Fibroblast of lung (primary cell): ENCODE measurements around the gene IFIT1B. TPM values are rescaled to one million over a fixed set of nuclear protein-coding genes. Genes with fewer than 3 reads are reported as not detected.
"Not testable (repeated sequence)": the region's sequence is repeated elsewhere in the genome, so short reads cannot be mapped to it uniquely, and the experiment has no call there.

Source experiments
- DNase-seq, 2 donors: peaks; one replicate each; pipeline versions ENCODE4 v3.0.0 to v3.0.0-alpha.2; 2010; ENCODE audit warnings: low read depth in 2 of 2
- H2AFZ ChIP-seq: 2 replicates; pipeline ENCODE4 v1.5.1; 2012; ENCODE audit warnings: low read length, control low read depth, inconsistent platforms
- H3K27ac ChIP-seq: 2 replicates; pipeline ENCODE4 v1.5.1; 2011; ENCODE audit warnings: low read length, control low read depth; ENCODE audit not compliant: insufficient read depth
- H3K27me3 ChIP-seq: 2 replicates; pipeline ENCODE4 v1.5.1; 2011; ENCODE audit warnings: mild to moderate bottlenecking, low read length; ENCODE audit not compliant: control insufficient read depth, insufficient read depth
- H3K36me3 ChIP-seq: 2 replicates; pipeline ENCODE4 v1.5.1; 2011; ENCODE audit warnings: low read length; ENCODE audit not compliant: control insufficient read depth, insufficient read depth
- H3K4me1 ChIP-seq: 2 replicates; pipeline ENCODE4 v1.5.1; 2011; ENCODE audit warnings: low read length; ENCODE audit not compliant: control insufficient read depth, insufficient read depth; ENCODE audit errors: extremely low read depth
- H3K4me2 ChIP-seq: 2 replicates; pipeline ENCODE4 v1.5.1; 2011; ENCODE audit warnings: low read length, control low read depth; ENCODE audit not compliant: insufficient read depth; ENCODE audit errors: extremely low read depth
- H3K4me3 ChIP-seq, 4 experiments: fragments of 200-600 bp in 1 of 4; sonication (generic) in 1 of 4; replicated peaks in 1 of 4; 2 replicates each; pipeline ENCODE4 v1.5.1; 2011 to 2016; ENCODE audit warnings: low read length in 4 of 4, low read depth in 3 of 4, mild to moderate bottlenecking in 3 of 4, control low read depth in 2 of 4, inconsistent platforms in 1 of 4, mixed read lengths in 1 of 4; ENCODE audit not compliant: insufficient read depth in 1 of 4; ENCODE audit errors: control extremely low read depth in 1 of 4
- H3K79me2 ChIP-seq: 2 replicates; pipeline ENCODE4 v1.5.1; 2012; ENCODE audit warnings: mild to moderate bottlenecking, low read length, inconsistent platforms; ENCODE audit not compliant: control insufficient read depth, insufficient read depth
- H3K9ac ChIP-seq: 2 replicates; pipeline ENCODE4 v1.5.1; 2011; ENCODE audit warnings: mild to moderate bottlenecking, low read length, control low read depth; ENCODE audit not compliant: insufficient read depth
- H3K9me3 ChIP-seq: 2 replicates; pipeline ENCODE4 v1.5.1; 2012; ENCODE audit warnings: low read depth, low read length; ENCODE audit not compliant: control insufficient read depth, insufficient read depth
- H4K20me1 ChIP-seq: 2 replicates; pipeline ENCODE4 v1.5.1; 2011; ENCODE audit warnings: low read length; ENCODE audit not compliant: control insufficient read depth, insufficient read depth; ENCODE audit errors: extremely low read depth
- CTCF ChIP-seq, 2 donors: IDR thresholded peaks in 1 of 2; conservative IDR thresholded peaks in 1 of 2; 1 replicate in 1 of 2; 2 replicates in 1 of 2; pipeline ENCODE4 v1.5.1; 2011 to 2012; ENCODE audit warnings: low read length in 2 of 2, control low read depth in 1 of 2, inconsistent platforms in 1 of 2, low read depth in 1 of 2, mild to moderate bottlenecking in 1 of 2
- EZH2 ChIP-seq: IDR thresholded peaks from 2 replicates; pipeline ENCODE4 v1.5.1; 2012; ENCODE audit warnings: low read length, control low read depth, mild to moderate bottlenecking; ENCODE audit errors: missing control alignments
- polyA plus RNA-seq, 2 donors: library from polyadenylated mRNA; depleted of rRNA in 1 of 2; stranded (reverse) in 1 of 2; unstranded in 1 of 2; fragments of >200 nt; gene quantifications; 2 replicates each; pipeline ENCODE4 v1.2.1, GENCODE V29; 2011 to 2012; ENCODE audit warnings: missing spikeins in 1 of 2
- total RNA-seq: library from RNA; depleted of rRNA; stranded (reverse); fragments of >200 nt; gene quantifications from 2 replicates; pipeline ENCODE4 v1.2.1, GENCODE V29; 2014

IFIT1B gene
- total and polyA plus RNA-seq, 2 donors (not counting 1 experiment from before 2014, with no cell fraction given), result under 0.01 TPM; not detected in 1

GRCh38 chr10:89330537-89331212 lies 47.2 kb upstream of the IFIT1B start:
- H3K9me3 ChIP-seq, result no peaks in the 10 kb centered on the region
- no peak overlapping the region for H3K4me2 ChIP-seq
- no peak for TF ChIP-seq EZH2
- TF ChIP-seq CTCF (conservative IDR thresholded peaks at IDR 0.05 in 1 of 2, IDR thresholded peaks at IDR 0.05 in 1 of 2; ENCODE audit: low read depth in 1 of 2, low read length in 2 of 2), result no peak
- no peaks in the 10 kb centered on the region for H3K27me3 ChIP-seq
- H3K4me3 ChIP-seq, result no peak overlapping the region
- peaks cover 8% of the 10 kb centered on the region for H3K4me1 ChIP-seq
- no peak overlapping the region for H2AFZ ChIP-seq
- no peaks in the 10 kb centered on the region for H4K20me1 ChIP-seq
- peak in 1 of 2 donors; percentile 34 for DNase-seq
- no peak overlapping the region for H3K27ac ChIP-seq
- H3K36me3 ChIP-seq, result no peaks in the 10 kb centered on the region
- H3K9ac ChIP-seq, result no peak overlapping the region
- peaks cover 21% of the 10 kb centered on the region for H3K79me2 ChIP-seq

- not testable (repeated sequence) for H3K36me3 ChIP-seq, H3K27me3 ChIP-seq, H4K20me1 ChIP-seq, H3K4me1 ChIP-seq, DNase-seq, H2AFZ ChIP-seq, H3K9me3 ChIP-seq
- peak overlapping the region in 2 of 4 experiments; percentile 52 to 65 for H3K4me3 ChIP-seq
- peak overlapping the region; percentile 81 for H3K4me2 ChIP-seq
- peak overlapping the region; percentile 69 for H3K27ac ChIP-seq
- peak overlapping the region; percentile 16 for H3K9ac ChIP-seq
- peaks cover 21% of the 10 kb centered on the region for H3K79me2 ChIP-seq
These were observed 46.3 kb upstream of the IFIT1B start for GRCh38 chr10:89331487-89332122.

- peak overlapping the region; percentile 49 to 65 (median 55) for H3K4me3 ChIP-seq
- peaks cover 8% of the 10 kb centered on the region for H3K4me1 ChIP-seq
- peak overlapping the region; percentile 81 for H3K4me2 ChIP-seq
- H3K27ac ChIP-seq, result peak overlapping the region; percentile 69
- peak; percentile 60 to 81 for DNase-seq
- no peaks in the 10 kb centered on the region for H3K36me3 ChIP-seq
- H2AFZ ChIP-seq, result no peak overlapping the region
- TF ChIP-seq CTCF (conservative IDR thresholded peaks at IDR 0.05 in 1 of 2, IDR thresholded peaks at IDR 0.05 in 1 of 2; ENCODE audit: low read depth in 1 of 2, low read length in 2 of 2), result no peak
- TF ChIP-seq EZH2, result no peak
- no peaks in the 10 kb centered on the region for H4K20me1 ChIP-seq
- H3K9me3 ChIP-seq, result no peaks in the 10 kb centered on the region
- no peaks in the 10 kb centered on the region for H3K27me3 ChIP-seq
- H3K9ac ChIP-seq, result peak overlapping the region; percentile 34
- H3K79me2 ChIP-seq, result peaks cover 21% of the 10 kb centered on the region
These were observed 45.7 kb upstream of the IFIT1B start for GRCh38 chr10:89332123-89332633.
